ENCODE results near the gene EFCAB7.

Gene EFCAB7

GRCh38 chr1:63607322-63607721 is 84.0 kb downstream of the EFCAB7 start:
- no peak for TF ChIP-seq GATA3 (IDR thresholded peaks at IDR 0.05; ENCODE audit: low read depth, low read length)
- TF ChIP-seq GATA2 (IDR thresholded peaks at IDR 0.05; ENCODE audit: low read depth, low read length): no peak

- no peak for TF ChIP-seq GATA3 (IDR thresholded peaks at IDR 0.05; ENCODE audit: low read depth, low read length)
- TF ChIP-seq GATA2 (IDR thresholded peaks at IDR 0.05; ENCODE audit: low read depth, low read length): no peak
Observed at GRCh38 chr1:63611231-63611630, 87.9 kb downstream of the EFCAB7 start.

GRCh38 chr1:63612564-63612963 is 89.2 kb downstream of the EFCAB7 start:
- no peak for TF ChIP-seq GATA2 (IDR thresholded peaks at IDR 0.05; ENCODE audit: low read depth, low read length)
- TF ChIP-seq GATA3 (IDR thresholded peaks at IDR 0.05; ENCODE audit: low read depth, low read length): no peak

GRCh38 chr1:63612971-63613370 is 89.6 kb downstream of the EFCAB7 start:
- TF ChIP-seq GATA3 (IDR thresholded peaks at IDR 0.05; ENCODE audit: low read depth, low read length) (no peak), GATA2 (IDR thresholded peaks at IDR 0.05; ENCODE audit: low read depth, low read length) (no peak)

- TF ChIP-seq GATA2 (IDR thresholded peaks at IDR 0.05; ENCODE audit: low read depth, low read length) (no peak), GATA3 (IDR thresholded peaks at IDR 0.05; ENCODE audit: low read depth, low read length) (no peak)
Observed at GRCh38 chr1:63615768-63616420, 92.6 kb downstream of the EFCAB7 start.

GRCh38 chr1:63617450-63617849 is 94.1 kb downstream of the EFCAB7 start:
- TF ChIP-seq GATA2 (IDR thresholded peaks at IDR 0.05; ENCODE audit: low read depth, low read length) (no peak), GATA3 (IDR thresholded peaks at IDR 0.05; ENCODE audit: low read depth, low read length) (no peak)

GRCh38 chr1:63618011-63618410 is 94.7 kb downstream of the EFCAB7 start:
- no peak for TF ChIP-seq GATA3 (IDR thresholded peaks at IDR 0.05; ENCODE audit: low read depth, low read length)

GRCh38 chr1:63619558-63619957 is 96.2 kb downstream of the EFCAB7 start:
- TF ChIP-seq GATA3 (IDR thresholded peaks at IDR 0.05; ENCODE audit: low read depth, low read length) (no peak), GATA2 (IDR thresholded peaks at IDR 0.05; ENCODE audit: low read depth, low read length) (no peak)

GRCh38 chr1:63620671-63621070 is 97.3 kb downstream of the EFCAB7 start:
- no peak for TF ChIP-seq GATA3 (IDR thresholded peaks at IDR 0.05; ENCODE audit: low read depth, low read length)

- TF ChIP-seq GATA2 (IDR thresholded peaks at IDR 0.05; ENCODE audit: low read depth, low read length) (no peak), GATA3 (IDR thresholded peaks at IDR 0.05; ENCODE audit: low read depth, low read length) (no peak)
Observed at GRCh38 chr1:63621075-63621474, 97.8 kb downstream of the EFCAB7 start.

GRCh38 chr1:63621698-63622097 is 98.4 kb downstream of the EFCAB7 start:
- no peak for TF ChIP-seq GATA2 (IDR thresholded peaks at IDR 0.05; ENCODE audit: low read depth, low read length)
- TF ChIP-seq GATA3 (IDR thresholded peaks at IDR 0.05; ENCODE audit: low read depth, low read length): no peak

All from SH-SY5Y (cell line).